Endothelial cell of umbilical vein (primary cell): ENCODE measurements around the gene TOR1AIP1. TPM values are rescaled to one million over a fixed set of nuclear protein-coding genes. Genes with fewer than 3 reads are reported as not detected.

ENCODE experiments used
- BruUV-seq: library from RNA; stranded (reverse); fragments of 400-500 nt; replicated peaks from 2 replicates; lab custom pipeline; 2021; lab: Mats Ljungman, UMichigan
- CTCF ChIA-PET: fragments of 300-600, 350-600 bp; sonication (Branson Sonifier 250); formaldehyde crosslinking; loops from one replicate; lab custom pipeline; 2021; ENCODE audit warnings: antibody characterized with exemption, inconsistent platforms; lab: Charles Lee
- POLR2A ChIA-PET: fragments of 300-600, 350-600 bp; sonication (Branson Sonifier 250); formaldehyde crosslinking; loops from one replicate; lab custom pipeline; 2021; ENCODE audit warnings: antibody characterized with exemption, inconsistent platforms; lab: Charles Lee
- DNase-seq: peaks from one replicate; pipeline ENCODE4 v3.0.0-alpha.2; 2011; ENCODE audit warnings: low read depth, low spot score
- FAIRE-seq: peaks from 2 replicates; lab custom pipeline; 2011; peaks lifted over from hg19 to GRCh38; lab: Jason Lieb, UNC
- H2AFZ ChIP-seq: 2 replicates; pipeline ENCODE4 v1.6.0; 2012; ENCODE audit warnings: low read depth, low read length, control low read depth, inconsistent platforms
- H3K27ac ChIP-seq: 2 replicates; pipeline ENCODE4 v1.5.1; 2011; ENCODE audit warnings: low read depth, mild to moderate bottlenecking, control low read depth, low read length, moderate library complexity; ENCODE audit not compliant: insufficient read depth
- H3K27me3 ChIP-seq, 2 experiments: 2 replicates each; pipeline versions ENCODE4 v1.6.0 to v1.6.1; 2011; ENCODE audit warnings: low read length in 2 of 2, mixed read lengths in 1 of 2; ENCODE audit not compliant: control insufficient read depth in 2 of 2, insufficient read depth in 2 of 2
- H3K36me3 ChIP-seq, 2 experiments: 2 replicates in 1 of 2; 3 replicates in 1 of 2; pipeline ENCODE4 v1.5.1; 2011; ENCODE audit warnings: low read length in 2 of 2, mild to moderate bottlenecking in 1 of 2, moderate library complexity in 1 of 2; ENCODE audit not compliant: control insufficient read depth in 2 of 2, insufficient read depth in 2 of 2; ENCODE audit errors: extremely low read depth in 1 of 2
- H3K4me1 ChIP-seq: 3 replicates; pipeline ENCODE4 v1.5.1; 2011; ENCODE audit warnings: mild to moderate bottlenecking, low read length; ENCODE audit not compliant: control insufficient read depth, insufficient read depth; ENCODE audit errors: extremely low read depth
- H3K4me2 ChIP-seq: 2 replicates; pipeline ENCODE4 v1.6.1; 2011; ENCODE audit warnings: low read length, control low read depth, mixed read lengths; ENCODE audit not compliant: insufficient read depth
- H3K4me3 ChIP-seq, 3 experiments: fragments of 200-600 bp in 1 of 3; sonication (generic), shearing (Covaris generic) in 1 of 3; replicated peaks in 1 of 3; 2 replicates each; pipeline ENCODE4 v1.5.1; 2011 to 2016; ENCODE audit warnings: control low read depth in 3 of 3, low read length in 3 of 3, mild to moderate bottlenecking in 2 of 3, inconsistent platforms in 1 of 3, low read depth in 1 of 3, moderate library complexity in 1 of 3; ENCODE audit not compliant: insufficient read depth in 1 of 3
- H3K79me2 ChIP-seq: 2 replicates; pipeline ENCODE4 v1.6.0; 2012; ENCODE audit warnings: low read length, inconsistent platforms; ENCODE audit not compliant: control insufficient read depth, insufficient read depth
- H3K9ac ChIP-seq: replicated peaks from 2 replicates; pipeline ENCODE3; 2011; ENCODE audit warnings: low read length, control low read depth; ENCODE audit not compliant: insufficient read depth; ENCODE audit errors: extremely low read depth
- H3K9me1 ChIP-seq: replicated peaks from 3 replicates; pipeline ENCODE4 v1.6.0; 2011; ENCODE audit warnings: mild to moderate bottlenecking, low read length; ENCODE audit not compliant: control insufficient read depth, insufficient read depth; ENCODE audit errors: extremely low read depth
- H3K9me3 ChIP-seq: replicated peaks from 2 replicates; pipeline ENCODE4 v1.5.1; 2012; ENCODE audit warnings: low read length, inconsistent platforms; ENCODE audit not compliant: control insufficient read depth, insufficient read depth
- H4K20me1 ChIP-seq: replicated peaks from 2 replicates; pipeline ENCODE3; 2011; ENCODE audit warnings: mild to moderate bottlenecking, low read length; ENCODE audit not compliant: control insufficient read depth, insufficient read depth; ENCODE audit errors: extremely low read depth
- EZH2 ChIP-seq: IDR thresholded peaks from 2 replicates; pipeline ENCODE4 v1.6.1; 2012; ENCODE audit warnings: borderline replicate concordance, low read depth, mild to moderate bottlenecking, moderate library complexity, low read length, inconsistent platforms; ENCODE audit not compliant: severe bottlenecking
- FOS ChIP-seq: IDR thresholded peaks from 2 replicates; pipeline ENCODE4 v1.6.1; 2011; ENCODE audit warnings: mild to moderate bottlenecking, low read length, moderate library complexity, borderline replicate concordance; ENCODE audit not compliant: insufficient read depth
- GATA2 ChIP-seq: IDR thresholded peaks from 2 replicates; pipeline ENCODE4 v1.7.0; 2011; ENCODE audit warnings: low read depth, mild to moderate bottlenecking, moderate library complexity, mixed read lengths, low read length; ENCODE audit not compliant: insufficient read length, insufficient read depth
- JUN ChIP-seq: IDR thresholded peaks from 2 replicates; pipeline ENCODE4 v1.6.1; 2011; ENCODE audit warnings: borderline replicate concordance, low read depth; ENCODE audit not compliant: insufficient read length, insufficient read depth
- MAX ChIP-seq: IDR thresholded peaks from 2 replicates; pipeline ENCODE4 v1.6.1; 2011; ENCODE audit not compliant: insufficient read depth, insufficient read length
- MYC ChIP-seq: IDR thresholded peaks from one replicate; pipeline ENCODE4 v1.6.1; 2011; ENCODE audit warnings: mild to moderate bottlenecking, low read depth, low read length
- POLR2A ChIP-seq: IDR thresholded peaks from 2 replicates; pipeline ENCODE4 v1.6.1; 2012; ENCODE audit warnings: low read depth, mild to moderate bottlenecking, control low read depth, low read length
- POLR2AphosphoS5 ChIP-seq: IDR thresholded peaks from 2 replicates; pipeline ENCODE4 v1.6.1; 2012; ENCODE audit warnings: low read depth, mild to moderate bottlenecking, control low read depth, low read length, moderate library complexity; ENCODE audit not compliant: insufficient read depth
- dilution Hi-C: fragments of 300-500 bp; cut with MboI; formaldehyde crosslinking; loops from one replicate; pipeline ENCODE4 v1.15.0; 2019; ENCODE audit warnings: low sequenced_read_pairs; ENCODE audit not compliant: extremely low pct_ligation_motif_present
- intact Hi-C: fragments of 100-400 bp; cut with micrococcal nuclease; formaldehyde crosslinking; loops from one replicate; pipeline ENCODE4 v1.10.0; 2022
- polyA plus RNA-seq, 4 experiments: library from polyadenylated mRNA; depleted of rRNA in 3 of 4; stranded (reverse) in 3 of 4; unstranded in 1 of 4; fragments of >200 nt; gene quantifications; 2 replicates each; pipeline versions ENCODE4 v1.2.1 to v1.2.3, GENCODE V29; 2011 to 2012; ENCODE audit warnings: missing spikeins in 1 of 4
- total RNA-seq: library from RNA; stranded (reverse); gene quantifications from 2 replicates; pipeline ENCODE4 v1.2.3, GENCODE V29; 2021
- TF ChIP-seq, protein P1 (sequence below), 2 donors: IDR thresholded peaks; 1 replicate in 1 of 2; 2 replicates in 1 of 2; pipeline ENCODE4 v1.5.1; 2011; ENCODE audit warnings: low read length in 2 of 2, mild to moderate bottlenecking in 2 of 2, moderate library complexity in 2 of 2, control low read depth in 1 of 2, inconsistent platforms in 1 of 2, low read depth in 1 of 2; ENCODE audit not compliant: insufficient read depth in 1 of 2; ENCODE audit errors: extremely low read depth in 1 of 2

Gene TOR1AIP1
- total and polyA plus RNA-seq, 2 donors (not counting 3 experiments of a cell fraction or from before 2014, with no cell fraction given) = 12.0 to 28.8 TPM

DNA sequence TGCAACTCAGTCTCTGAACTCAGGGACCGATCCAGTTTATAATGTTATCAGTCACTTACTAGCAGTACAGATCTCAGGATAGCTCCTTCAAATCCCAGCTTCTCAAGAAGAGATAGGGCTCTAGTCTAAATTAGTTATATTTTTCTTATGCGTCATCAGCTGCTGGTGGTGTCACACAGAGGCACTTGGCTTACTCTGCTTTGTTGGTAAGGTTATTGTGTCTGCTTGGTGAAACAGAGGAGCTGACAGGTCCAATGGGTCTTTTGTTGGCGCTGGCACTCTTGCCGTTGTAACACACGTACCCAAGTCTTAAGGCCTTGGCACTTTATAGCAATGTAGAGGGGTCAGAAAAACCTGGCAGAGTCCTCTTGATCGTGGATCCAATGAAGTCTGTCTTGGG, 16.7 kb upstream of the TOR1AIP1 start:
- Histone ChIP-seq H4K20me1 (peaks cover 3% of the 10 kb centered on the region), H3K9me1 (no peaks in the 10 kb centered on the region), H3K9me3 (no peaks in the 10 kb centered on the region), H3K27ac (no peak overlapping the region), H3K9ac (no peak overlapping the region), H3K36me3 (peaks cover 16 to 24% of the 10 kb centered on the region in 2 experiments), H3K4me3 (no peak overlapping the region), H3K27me3 (no peaks in the 10 kb centered on the region), H3K79me2 (peaks cover 36% of the 10 kb centered on the region), H3K4me1 (no peaks in the 10 kb centered on the region), H3K4me2 (no peak overlapping the region), H2AFZ (no peak overlapping the region)
- dilution Hi-C loops (no loop called here), intact Hi-C loops (no loop called here)
- DNase-seq (no peak), FAIRE-seq (no peak)
- POLR2A ChIA-PET = no interaction called here
- BruUV-seq = no TSS peak
- CTCF ChIA-PET = interaction anchor here (1.1 to 8.6 kb wide), 4 partner anchors 51 to 312 kb away, joined by 4 to 177 read pairs (median 10); no protein-coding TSS in a partner anchor
- no peak for TF ChIP-seq POLR2AphosphoS5

GRCh38 chr1:179866616-179867015, 15.5 kb upstream of the TOR1AIP1 start:
- DNase-seq (no peak), FAIRE-seq (no peak)
- no peak overlapping the region for H3K27ac ChIP-seq
- peaks cover 3% of the 10 kb centered on the region for H4K20me1 ChIP-seq
- no peak overlapping the region for H3K4me2 ChIP-seq
- H3K4me1 ChIP-seq = no peaks in the 10 kb centered on the region
- H3K36me3 ChIP-seq = peaks cover 16 to 24% of the 10 kb centered on the region in 2 experiments
- BruUV-seq = no TSS peak
- CTCF ChIA-PET = interaction anchor here (1.0 to 8.6 kb wide), 9 partner anchors 14 to 311 kb away, joined by 3 to 177 read pairs (median 8); partner anchors contain the start of gene TOR1AIP1
- H3K9me3 ChIP-seq = no peaks in the 10 kb centered on the region
- TF ChIP-seq, protein P1, sequence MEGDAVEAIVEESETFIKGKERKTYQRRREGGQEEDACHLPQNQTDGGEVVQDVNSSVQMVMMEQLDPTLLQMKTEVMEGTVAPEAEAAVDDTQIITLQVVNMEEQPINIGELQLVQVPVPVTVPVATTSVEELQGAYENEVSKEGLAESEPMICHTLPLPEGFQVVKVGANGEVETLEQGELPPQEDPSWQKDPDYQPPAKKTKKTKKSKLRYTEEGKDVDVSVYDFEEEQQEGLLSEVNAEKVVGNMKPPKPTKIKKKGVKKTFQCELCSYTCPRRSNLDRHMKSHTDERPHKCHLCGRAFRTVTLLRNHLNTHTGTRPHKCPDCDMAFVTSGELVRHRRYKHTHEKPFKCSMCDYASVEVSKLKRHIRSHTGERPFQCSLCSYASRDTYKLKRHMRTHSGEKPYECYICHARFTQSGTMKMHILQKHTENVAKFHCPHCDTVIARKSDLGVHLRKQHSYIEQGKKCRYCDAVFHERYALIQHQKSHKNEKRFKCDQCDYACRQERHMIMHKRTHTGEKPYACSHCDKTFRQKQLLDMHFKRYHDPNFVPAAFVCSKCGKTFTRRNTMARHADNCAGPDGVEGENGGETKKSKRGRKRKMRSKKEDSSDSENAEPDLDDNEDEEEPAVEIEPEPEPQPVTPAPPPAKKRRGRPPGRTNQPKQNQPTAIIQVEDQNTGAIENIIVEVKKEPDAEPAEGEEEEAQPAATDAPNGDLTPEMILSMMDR (IDR thresholded peaks at IDR 0.05; ENCODE audit: extremely low read depth in 1 of 2, insufficient read depth in 1 of 2, low read depth in 1 of 2, low read length in 2 of 2) = no peak
- TF ChIP-seq FOS (no peak), POLR2AphosphoS5 (no peak), POLR2A (no peak), MYC (no peak), EZH2 (no peak), JUN (no peak), MAX (no peak), GATA2 (no peak)
- no peak overlapping the region for H3K9ac ChIP-seq
- no peaks in the 10 kb centered on the region for H3K27me3 ChIP-seq
- no peak overlapping the region for H3K4me3 ChIP-seq
- dilution Hi-C loops (no loop called here), intact Hi-C loops (loop anchor here (1.0 to 2.0 kb wide), 3 partner anchors 160 to 312 kb away; no protein-coding TSS in a partner anchor)
- peaks cover 46% of the 10 kb centered on the region for H3K79me2 ChIP-seq
- H3K9me1 ChIP-seq = no peaks in the 10 kb centered on the region
- H2AFZ ChIP-seq = no peak overlapping the region
- POLR2A ChIA-PET = no interaction called here
